Panc1 (cell line): ENCODE results near the gene RPL26.

Experiments used
- CTCF ChIP-seq: fragments of 450-650 bp; IDR thresholded peaks from 2 replicates; pipeline ENCODE4 v1.5.1; 2017; ENCODE audit warnings: mild to moderate bottlenecking
- POLR2AphosphoS5 ChIP-seq: IDR thresholded peaks from 2 replicates; pipeline ENCODE4 v1.6.1; 2012; ENCODE audit warnings: mild to moderate bottlenecking, low read depth, low read length, moderate library complexity
- SIN3A ChIP-seq: IDR thresholded peaks from 2 replicates; pipeline ENCODE4 v1.6.1; 2012; ENCODE audit warnings: low read depth, mild to moderate bottlenecking, low read length, moderate library complexity, borderline replicate concordance; ENCODE audit not compliant: insufficient read depth
- TCF7L2 ChIP-seq: IDR thresholded peaks from 2 replicates; pipeline ENCODE4 v1.6.1; 2011; ENCODE audit warnings: mild to moderate bottlenecking, low read depth, low read length, inconsistent platforms
- TF ChIP-seq, protein P1 (sequence below), 2 experiments: IDR thresholded peaks; 2 replicates each; pipeline ENCODE4 v1.6.1; 2011 to 2012; ENCODE audit warnings: low read depth in 2 of 2, control low read depth in 1 of 2, low read length in 1 of 2, mild to moderate bottlenecking in 1 of 2, moderate library complexity in 1 of 2; ENCODE audit not compliant: insufficient read depth in 1 of 2

GRCh38 chr17:8360751-8361150 is 22.2 kb downstream of the RPL26 start:
- TF ChIP-seq CTCF (no peak), POLR2AphosphoS5 (no peak), SIN3A (no peak), TCF7L2 (no peak)
- TF ChIP-seq, protein P1, sequence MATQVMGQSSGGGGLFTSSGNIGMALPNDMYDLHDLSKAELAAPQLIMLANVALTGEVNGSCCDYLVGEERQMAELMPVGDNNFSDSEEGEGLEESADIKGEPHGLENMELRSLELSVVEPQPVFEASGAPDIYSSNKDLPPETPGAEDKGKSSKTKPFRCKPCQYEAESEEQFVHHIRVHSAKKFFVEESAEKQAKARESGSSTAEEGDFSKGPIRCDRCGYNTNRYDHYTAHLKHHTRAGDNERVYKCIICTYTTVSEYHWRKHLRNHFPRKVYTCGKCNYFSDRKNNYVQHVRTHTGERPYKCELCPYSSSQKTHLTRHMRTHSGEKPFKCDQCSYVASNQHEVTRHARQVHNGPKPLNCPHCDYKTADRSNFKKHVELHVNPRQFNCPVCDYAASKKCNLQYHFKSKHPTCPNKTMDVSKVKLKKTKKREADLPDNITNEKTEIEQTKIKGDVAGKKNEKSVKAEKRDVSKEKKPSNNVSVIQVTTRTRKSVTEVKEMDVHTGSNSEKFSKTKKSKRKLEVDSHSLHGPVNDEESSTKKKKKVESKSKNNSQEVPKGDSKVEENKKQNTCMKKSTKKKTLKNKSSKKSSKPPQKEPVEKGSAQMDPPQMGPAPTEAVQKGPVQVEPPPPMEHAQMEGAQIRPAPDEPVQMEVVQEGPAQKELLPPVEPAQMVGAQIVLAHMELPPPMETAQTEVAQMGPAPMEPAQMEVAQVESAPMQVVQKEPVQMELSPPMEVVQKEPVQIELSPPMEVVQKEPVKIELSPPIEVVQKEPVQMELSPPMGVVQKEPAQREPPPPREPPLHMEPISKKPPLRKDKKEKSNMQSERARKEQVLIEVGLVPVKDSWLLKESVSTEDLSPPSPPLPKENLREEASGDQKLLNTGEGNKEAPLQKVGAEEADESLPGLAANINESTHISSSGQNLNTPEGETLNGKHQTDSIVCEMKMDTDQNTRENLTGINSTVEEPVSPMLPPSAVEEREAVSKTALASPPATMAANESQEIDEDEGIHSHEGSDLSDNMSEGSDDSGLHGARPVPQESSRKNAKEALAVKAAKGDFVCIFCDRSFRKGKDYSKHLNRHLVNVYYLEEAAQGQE (IDR thresholded peaks at IDR 0.05; ENCODE audit: insufficient read depth in 1 of 2, low read depth in 2 of 2, low read length in 1 of 2): no peak
